Measurements from ENCODE around the gene TTC21A. TPM values are rescaled to one million over a fixed set of nuclear protein-coding genes. Genes with fewer than 3 reads are reported as not detected.

Gene TTC21A
- total and polyA plus RNA-seq, 2 of the 13 experiments (the other 11 are each of a cell fraction or from before 2014, with no cell fraction given): 0.31 to 1.5 TPM

DNA sequence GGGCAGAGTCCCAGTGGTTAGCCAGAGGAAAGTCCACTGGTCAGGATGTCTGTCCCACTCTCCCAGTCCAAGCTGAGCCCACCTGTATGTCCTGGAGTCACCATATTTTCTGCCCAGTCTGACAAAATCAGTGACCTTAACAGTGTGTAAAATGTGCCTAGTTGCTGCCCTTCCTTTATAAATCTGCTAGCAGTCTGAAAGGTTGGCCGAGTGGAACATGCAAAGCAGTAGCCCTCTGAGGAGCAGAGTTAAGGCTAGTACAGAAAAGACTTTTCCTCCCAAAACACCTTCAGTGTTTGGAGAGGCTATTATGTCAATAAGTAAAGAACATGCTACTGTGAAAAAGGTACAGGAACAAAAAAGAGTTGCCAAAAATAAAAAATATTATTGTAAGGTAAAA, 15.3 kb downstream of the TTC21A start (continued):
- TF ChIP-seq ZNF503 (CRISPR knock-in tag; IDR thresholded peaks at IDR 0.05) (no peak), KLF12 (CRISPR knock-in tag; IDR thresholded peaks at IDR 0.05; ENCODE audit: borderline replicate concordance) (no peak), GLMP (CRISPR knock-in tag; IDR thresholded peaks at IDR 0.05; ENCODE audit: borderline replicate concordance) (no peak), ZNF142 (CRISPR knock-in tag; IDR thresholded peaks at IDR 0.05) (no peak), GMEB2 (CRISPR knock-in tag; IDR thresholded peaks at IDR 0.05; ENCODE audit: low read depth) (no peak), CAMTA2 (CRISPR knock-in tag; IDR thresholded peaks at IDR 0.05; ENCODE audit: borderline replicate concordance) (no peak), EZH2 (conservative IDR thresholded peaks at IDR 0.05; ENCODE audit: low read depth, low read length) (no peak), ATF1 (CRISPR knock-in tag; IDR thresholded peaks at IDR 0.05) (no peak)
- TF ChIP-seq, protein P1, sequence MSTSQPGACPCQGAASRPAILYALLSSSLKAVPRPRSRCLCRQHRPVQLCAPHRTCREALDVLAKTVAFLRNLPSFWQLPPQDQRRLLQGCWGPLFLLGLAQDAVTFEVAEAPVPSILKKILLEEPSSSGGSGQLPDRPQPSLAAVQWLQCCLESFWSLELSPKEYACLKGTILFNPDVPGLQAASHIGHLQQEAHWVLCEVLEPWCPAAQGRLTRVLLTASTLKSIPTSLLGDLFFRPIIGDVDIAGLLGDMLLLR (CRISPR knock-in tag; IDR thresholded peaks at IDR 0.05): no peak
- TF ChIP-seq, protein P2, sequence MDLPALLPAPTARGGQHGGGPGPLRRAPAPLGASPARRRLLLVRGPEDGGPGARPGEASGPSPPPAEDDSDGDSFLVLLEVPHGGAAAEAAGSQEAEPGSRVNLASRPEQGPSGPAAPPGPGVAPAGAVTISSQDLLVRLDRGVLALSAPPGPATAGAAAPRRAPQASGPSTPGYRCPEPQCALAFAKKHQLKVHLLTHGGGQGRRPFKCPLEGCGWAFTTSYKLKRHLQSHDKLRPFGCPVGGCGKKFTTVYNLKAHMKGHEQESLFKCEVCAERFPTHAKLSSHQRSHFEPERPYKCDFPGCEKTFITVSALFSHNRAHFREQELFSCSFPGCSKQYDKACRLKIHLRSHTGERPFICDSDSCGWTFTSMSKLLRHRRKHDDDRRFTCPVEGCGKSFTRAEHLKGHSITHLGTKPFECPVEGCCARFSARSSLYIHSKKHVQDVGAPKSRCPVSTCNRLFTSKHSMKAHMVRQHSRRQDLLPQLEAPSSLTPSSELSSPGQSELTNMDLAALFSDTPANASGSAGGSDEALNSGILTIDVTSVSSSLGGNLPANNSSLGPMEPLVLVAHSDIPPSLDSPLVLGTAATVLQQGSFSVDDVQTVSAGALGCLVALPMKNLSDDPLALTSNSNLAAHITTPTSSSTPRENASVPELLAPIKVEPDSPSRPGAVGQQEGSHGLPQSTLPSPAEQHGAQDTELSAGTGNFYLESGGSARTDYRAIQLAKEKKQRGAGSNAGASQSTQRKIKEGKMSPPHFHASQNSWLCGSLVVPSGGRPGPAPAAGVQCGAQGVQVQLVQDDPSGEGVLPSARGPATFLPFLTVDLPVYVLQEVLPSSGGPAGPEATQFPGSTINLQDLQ (CRISPR knock-in tag; IDR thresholded peaks at IDR 0.05): no peak

Data from HepG2 (cell line).